HG03354 (cell line): ENCODE measurements around the gene ANKMY1.

ENCODE experiments used
- ATAC-seq: cut with Tn5 transposase; IDR thresholded peaks from one replicate; pipeline ENCODE4 v1.9.1; 2021; ENCODE audit warnings: mild to moderate bottlenecking; ENCODE audit not compliant: unreplicated experiment, poor library complexity, severe bottlenecking

ANKMY1 gene

DNA sequence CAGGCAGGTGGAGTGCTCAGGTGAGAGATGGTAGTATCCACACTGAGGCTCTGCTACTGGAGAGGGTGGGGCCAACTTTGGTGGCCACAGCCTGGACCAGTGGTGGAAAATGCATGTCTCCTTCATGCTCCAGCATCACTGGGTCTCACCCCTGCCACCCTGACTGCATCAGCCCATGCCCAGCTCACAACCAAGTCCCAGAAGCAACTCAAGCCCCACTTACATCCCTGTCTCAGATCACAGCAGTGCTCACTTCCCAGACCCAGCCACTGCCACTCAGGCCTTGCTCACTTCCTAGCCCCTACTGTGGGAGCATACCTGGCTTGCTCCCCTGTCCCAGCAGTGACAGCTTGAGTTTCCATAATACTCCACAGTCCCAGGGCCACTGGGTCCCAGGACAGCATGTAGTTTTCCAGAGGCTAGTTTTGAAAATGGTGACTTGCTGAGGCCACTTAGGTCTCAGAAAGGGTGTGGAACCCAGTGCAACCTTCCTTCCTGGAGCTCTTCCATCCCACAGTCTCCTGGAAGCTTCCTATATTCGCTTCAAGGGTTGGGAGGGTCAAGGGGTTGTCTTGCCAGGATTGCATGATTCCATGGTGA is 63.5 kb downstream of the ANKMY1 start:
- ATAC-seq = no peak

DNA sequence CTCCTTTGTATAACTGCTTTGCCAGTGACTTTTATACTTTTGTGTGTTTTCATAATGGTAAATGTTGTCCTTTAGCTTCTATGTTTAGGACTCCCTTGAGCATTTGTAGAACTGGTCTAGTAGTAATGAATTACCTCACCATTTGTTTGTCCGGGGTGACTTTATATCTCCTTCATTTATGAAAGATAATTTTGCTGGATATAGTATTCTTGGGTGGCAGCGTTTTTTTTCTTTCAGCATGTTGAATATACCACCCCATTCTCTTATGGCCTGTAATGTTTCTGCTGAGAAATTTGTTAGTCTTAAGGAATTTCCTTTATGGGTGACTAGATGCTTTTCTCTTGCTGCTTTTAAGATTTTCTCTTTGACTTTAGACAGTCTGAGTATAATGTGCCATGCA is 66.3 kb downstream of the ANKMY1 start:
- no peak for ATAC-seq

DNA sequence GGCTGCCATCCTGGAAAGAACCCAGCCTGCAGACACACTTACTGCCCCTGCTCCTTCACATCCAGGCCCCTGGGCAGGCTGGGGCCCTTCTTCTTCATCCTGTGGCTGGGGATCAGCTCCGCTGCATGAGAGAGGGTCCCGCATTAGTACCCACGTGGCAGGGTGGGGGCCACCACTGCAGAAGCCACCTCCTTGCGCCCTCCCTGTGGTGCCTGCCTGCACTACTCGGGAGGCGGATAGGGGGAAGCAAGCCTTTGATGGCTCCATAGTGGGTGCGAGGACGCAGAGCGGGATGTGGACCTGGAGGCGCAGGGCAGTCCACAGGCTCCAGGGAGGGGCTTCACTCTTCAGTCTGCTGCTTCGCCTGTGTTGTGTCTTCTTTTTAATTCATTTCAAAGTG is 75.6 kb downstream of the ANKMY1 start:
- no peak for ATAC-seq

DNA sequence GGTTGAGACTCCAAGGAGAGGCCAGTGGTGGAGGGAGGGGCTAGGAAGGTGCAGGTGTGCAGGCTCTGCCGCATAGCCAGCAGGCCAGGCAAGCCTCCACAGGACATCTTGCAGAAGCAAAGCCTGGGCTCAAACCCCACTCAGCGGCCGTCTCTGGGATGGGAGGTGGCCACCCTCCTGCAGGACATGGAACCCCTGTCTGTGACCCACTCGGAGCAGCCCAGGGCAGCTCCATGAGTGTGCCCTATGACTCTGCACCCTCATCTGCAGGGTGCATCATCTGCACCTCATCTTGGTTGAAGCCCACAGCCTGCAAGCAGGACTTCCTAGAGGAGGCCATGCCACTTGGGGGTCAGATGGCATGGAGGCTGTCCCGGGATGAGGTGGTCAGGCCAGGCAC is 76.1 kb downstream of the ANKMY1 start:
- ATAC-seq = no peak

DNA sequence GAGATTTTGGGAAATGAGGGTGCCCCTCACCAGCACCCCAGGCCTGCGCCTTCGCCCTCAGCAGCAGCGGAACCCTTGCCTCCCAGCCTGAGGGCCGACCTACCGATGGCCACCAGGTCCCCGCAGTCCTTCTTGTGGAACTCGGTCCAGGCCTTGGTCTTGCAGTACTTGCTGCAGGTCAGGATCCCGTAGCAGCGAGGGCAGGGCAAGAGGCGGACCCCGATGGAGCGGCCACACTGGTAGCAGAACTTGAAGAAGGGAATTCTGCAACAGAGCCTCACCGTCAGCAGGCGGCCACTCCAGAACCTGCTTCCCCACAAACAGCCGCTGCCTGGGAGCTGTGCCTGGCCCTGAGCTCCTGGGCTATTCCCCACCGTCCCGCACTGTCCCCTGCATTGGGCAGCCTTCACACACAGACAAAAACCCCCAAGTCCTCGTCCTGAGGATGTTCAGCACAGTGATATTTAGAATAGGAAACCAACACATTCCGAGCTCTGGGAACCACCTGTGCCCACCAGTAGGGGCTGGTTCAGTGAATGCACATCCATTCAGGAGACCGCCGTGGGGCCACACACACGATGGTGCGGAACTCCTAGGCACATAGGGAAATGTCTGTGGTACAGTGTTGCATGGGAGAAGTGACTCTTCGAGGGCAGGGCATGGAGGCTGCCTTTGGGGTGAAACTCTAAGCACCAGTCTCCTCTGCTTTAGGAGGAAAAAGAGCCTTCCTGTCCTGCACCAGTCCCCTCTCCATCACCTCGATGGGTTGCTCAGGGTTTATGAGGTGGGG is 76.8 kb downstream of the ANKMY1 start:
- no peak for ATAC-seq

DNA sequence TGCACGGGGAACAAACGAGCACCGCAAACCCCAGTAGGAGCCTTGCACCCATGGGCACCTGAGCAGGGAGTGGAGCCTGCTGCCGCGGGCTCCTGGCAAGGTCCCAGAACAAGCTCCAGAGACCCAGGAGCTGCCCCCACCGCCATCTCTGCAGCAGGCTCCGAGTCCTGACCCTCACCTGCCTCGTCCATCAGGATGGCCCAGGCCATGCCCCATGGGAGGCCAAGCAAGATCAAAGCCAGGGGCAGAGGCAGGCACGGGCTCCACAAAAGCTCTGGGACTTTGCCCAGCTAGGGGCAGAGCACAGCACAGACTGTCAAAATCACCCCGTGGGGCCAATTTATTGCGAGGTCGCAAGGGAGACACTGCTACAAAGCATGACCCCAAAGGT is 78.7 kb downstream of the ANKMY1 start:
- no peak for ATAC-seq

DNA sequence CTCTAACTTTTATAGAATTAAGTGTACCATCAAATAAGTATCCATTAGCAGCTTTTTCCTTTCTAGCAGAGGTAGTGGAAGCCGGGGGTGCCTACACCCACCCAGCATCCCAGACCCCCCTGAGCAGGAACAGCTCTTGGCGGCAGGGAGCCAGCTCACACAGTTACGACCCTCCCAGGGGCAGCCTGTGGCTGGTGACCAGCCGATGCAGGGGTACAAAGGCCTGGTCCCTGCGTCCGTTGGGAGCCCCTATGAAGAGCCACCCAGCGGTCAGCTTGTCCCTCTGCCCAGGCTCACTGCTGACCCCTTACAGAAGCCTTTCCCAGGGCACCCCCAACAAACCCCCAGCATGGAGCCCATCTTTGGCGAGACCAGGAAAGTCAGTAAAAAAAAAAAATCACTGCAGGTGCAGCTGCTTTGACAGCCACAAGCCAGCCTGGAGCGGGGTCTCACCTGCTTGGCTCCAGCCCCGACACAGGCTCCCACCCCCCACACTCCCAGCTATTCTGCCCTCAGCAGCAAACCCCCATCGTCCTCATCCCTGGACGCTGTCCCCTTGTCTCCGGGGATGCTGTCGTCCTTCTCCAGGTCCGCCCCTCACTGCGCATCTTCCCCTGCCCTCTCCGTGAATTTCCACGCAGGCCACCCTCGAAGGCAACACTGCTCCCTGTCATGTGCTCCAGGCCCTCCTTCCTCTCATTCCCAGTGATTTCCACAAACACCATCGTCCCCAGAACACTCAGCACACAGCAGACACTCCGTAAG is 79.3 kb downstream of the ANKMY1 start:
- ATAC-seq = no peak

DNA sequence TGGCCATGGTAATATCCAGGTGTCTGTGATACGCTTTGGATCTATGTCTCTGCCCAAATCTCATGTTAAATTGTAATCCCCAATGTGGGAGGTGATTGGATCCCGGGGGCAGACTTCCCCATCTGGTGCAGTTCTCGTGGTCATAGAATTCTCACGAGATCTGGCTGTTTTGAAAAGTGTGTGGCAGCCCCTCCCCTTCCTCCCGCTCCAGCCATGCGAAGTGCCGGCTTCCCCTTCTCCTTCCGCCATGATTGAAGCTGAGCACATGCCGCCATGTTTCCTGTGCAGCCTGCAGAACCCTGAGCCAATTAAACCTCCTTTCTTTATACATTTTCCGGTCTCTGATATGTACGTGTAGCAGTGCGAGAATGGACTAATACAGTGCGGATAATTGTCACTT is 79.9 kb downstream of the ANKMY1 start:
- no peak for ATAC-seq

DNA sequence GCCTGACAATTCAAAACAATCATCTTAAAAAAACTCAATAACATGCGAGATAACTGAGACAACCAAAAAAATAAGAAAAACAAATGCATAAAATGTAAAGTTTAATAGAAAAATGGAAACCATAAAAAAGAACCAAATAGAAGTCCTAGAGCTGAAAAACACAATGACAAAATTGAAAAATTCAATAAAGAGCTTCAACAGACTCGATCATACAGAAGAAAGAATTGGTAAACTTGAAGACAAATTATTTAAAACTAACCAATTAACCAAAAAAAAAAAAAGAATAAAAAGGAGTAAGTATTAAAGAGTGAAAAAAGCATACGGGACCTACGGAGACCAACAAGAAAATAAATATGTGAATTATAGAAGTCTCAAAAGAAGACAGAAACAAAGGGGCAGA is 84.6 kb downstream of the ANKMY1 start:
- ATAC-seq = no peak

DNA sequence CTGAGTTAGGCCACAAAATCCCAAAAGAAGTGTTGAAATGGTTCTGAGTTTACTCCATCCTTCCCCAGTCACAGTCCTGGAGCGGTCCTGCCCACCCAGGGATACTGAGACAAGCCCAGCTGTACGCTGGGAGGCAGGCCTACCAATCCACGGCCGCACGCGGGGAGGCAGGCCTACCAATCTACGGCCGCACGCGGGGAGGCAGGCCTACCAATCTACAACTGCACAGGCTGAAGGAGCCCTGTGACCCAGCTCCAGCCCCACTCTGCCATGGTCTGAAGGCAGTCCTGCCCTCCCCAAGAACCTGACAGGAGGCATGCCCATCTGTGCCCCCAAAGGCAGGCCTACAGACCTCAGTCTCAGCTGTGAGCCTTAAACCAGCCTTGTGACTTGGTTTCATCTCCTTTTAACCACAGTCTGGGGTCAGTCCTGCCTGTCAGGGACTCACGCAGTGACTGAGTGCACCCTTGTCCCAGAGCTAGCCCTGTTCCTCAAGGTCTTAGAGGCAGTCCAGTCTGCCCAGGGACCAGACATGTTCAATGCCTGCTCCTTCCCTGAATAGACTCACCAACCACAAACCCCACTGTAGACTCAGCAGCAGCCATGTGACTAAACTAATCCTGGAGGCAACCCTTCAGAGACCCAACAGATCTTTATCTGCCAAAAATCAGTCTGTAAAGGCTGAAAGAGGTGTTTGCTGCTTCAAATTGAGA is 85.6 kb downstream of the ANKMY1 start:
- no peak for ATAC-seq

DNA sequence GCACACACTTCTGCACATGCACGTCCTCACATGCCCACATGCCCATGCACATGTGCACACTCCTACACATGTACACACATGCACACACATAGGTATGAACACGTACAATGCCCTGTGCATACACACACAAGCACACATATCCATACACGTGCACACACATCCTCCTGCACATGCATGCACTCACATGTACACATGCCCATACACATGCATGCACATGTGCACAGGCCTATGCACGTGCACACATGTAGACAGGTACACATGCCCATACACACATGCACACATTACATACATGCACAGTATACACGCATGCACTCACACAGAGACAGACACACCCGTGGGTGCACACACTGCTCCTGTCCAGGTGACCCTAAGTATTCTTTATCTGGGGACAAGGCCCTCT is 88.0 kb downstream of the ANKMY1 start:
- ATAC-seq = no peak

DNA sequence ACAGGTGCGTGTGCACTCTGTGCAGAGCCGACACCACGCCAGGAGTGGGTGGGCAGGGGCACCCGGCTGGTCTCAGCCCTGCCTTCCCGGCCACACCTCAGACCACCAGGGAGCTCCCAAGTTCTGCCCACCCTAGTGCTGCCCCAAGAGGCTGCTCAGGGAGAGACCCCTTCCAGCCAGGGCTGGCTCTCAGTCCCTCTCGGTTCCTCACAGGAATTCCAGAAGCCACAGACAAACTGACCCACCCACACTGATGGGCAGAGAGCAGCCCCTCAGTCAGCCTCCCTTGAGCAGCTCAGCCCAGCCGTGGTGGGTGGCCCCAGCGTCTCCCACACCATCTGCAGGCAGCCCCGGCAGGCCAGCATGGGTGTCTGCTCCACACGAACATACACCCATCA is 88.5 kb downstream of the ANKMY1 start:
- no peak for ATAC-seq

DNA sequence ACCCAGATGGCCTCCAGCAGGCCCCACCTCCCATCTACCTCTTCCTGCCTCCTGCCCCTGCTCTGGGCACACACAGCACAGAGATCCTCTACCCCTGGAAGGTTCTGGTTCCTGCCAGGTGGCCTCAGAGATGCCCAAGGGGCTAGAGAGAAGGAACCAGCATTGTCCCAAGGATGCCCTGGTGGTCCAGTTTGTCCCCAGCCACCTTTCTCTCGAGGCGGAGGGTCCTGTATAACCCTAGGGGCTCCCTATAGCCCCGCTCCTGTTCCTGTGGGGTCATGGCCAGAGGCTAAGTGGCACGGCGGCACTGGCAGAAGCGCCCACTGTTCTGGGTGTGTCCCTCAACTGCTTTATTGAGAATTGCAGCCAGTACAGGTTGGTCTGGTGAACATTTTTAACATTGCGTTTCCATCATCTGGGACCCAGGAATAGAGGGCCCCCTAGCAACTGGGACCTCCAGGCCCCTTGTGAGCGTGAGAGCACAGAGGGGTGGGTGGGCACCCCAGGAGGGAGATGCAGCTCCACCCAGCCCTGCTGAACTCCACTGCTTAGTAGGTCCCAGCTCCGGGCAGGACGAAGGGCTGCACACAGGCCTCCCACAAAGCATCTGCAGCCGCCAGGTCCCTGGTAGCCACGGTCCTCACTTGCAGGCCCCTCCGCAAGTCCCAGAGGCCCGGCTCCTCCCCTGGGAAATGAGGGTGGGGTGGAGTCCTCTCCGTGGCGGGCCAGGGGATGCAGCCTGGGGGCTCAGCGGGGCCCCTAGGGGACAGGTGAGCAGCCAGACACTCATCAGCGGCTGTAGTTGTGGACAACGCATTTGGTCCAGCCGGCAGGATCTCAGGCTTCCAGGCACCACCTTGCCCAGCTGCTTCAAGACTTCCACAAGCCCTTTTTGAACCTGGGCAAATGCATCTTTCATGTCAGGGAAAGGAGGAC is 89.2 kb downstream of the ANKMY1 start:
- ATAC-seq = no peak

DNA sequence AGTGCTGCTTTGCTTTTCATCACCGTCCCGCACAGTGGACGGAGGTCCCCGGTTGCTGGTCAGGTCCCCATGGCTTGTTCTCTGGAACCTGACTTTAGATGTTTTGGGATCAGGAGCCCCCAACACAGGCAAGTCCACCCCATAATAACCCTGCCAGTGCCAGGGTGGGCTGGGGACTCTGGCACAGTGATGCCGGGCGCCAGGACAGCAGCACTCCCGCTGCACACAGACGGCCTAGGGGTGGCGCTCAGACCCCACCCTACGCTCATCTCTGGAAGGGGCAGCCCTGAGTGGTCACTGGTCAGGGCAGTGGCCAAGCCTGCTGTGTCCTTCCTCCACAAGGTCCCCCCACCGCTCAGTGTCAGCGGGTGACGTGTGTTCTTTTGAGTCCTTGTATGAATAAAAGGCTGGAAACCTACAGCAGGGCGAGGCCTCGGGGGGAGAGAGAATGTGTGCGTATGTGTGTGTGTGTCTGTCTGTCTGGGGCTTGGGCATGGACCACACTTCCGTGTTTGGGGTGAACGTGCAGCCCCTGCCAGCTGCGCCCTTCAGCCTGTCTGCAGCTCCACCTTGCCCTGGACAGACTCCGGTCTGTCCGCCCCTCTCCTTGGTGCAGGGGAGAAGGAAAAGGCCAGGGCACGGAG is 90.0 kb downstream of the ANKMY1 start:
- no peak for ATAC-seq

DNA sequence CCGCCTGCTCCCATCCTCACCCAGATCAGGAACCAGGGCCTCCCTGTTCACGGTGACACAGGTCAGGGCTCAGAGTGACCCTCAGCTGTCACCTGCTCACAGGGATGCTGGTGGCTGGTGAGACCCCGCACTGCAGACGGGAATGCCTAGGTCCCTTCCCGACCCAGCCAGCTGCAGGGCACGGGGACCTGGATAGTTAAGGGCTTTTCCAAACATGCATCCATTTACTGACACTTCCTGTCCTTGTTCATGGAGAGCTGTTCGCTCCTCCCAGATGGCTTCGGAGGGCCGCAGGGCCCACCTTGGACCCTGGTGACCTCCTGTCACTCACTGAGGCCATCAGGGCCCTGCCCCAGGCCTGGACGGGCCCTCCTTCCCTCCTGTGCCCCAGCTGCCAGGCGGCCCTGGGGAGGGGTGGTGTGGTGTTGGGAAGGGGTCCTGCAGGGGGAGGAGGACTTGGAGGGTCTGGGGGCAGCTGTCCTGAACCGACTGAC is 90.6 kb downstream of the ANKMY1 start:
- no peak for ATAC-seq

DNA sequence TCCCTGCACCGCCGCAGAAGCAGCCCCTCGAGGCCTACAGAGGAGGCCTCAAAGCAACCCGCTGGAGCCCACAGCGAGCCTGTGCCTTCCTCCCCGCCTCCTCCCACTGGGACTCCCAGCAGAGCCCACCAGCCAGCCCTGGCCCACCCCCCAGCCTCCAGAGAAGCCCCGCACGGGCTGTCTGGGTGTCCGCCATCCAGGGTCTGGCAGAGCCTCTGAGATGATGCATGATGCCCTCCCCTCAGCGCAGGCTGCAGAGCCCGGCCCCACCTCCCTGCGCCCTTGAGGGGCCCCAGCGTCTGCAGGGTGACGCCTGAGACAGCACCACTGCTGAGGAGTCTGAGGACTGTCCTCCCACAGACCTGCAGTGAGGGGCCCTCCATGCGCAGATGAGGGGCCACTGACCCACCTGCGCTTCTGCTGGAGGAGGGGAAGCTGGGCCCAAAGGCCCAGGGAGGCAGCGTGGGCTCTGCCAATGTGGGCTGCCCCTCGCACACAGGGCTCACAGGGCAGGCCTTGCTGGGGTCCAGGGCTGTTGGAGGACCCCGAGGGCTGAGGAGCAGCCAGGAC is 91.1 kb downstream of the ANKMY1 start:
- no peak for ATAC-seq

DNA sequence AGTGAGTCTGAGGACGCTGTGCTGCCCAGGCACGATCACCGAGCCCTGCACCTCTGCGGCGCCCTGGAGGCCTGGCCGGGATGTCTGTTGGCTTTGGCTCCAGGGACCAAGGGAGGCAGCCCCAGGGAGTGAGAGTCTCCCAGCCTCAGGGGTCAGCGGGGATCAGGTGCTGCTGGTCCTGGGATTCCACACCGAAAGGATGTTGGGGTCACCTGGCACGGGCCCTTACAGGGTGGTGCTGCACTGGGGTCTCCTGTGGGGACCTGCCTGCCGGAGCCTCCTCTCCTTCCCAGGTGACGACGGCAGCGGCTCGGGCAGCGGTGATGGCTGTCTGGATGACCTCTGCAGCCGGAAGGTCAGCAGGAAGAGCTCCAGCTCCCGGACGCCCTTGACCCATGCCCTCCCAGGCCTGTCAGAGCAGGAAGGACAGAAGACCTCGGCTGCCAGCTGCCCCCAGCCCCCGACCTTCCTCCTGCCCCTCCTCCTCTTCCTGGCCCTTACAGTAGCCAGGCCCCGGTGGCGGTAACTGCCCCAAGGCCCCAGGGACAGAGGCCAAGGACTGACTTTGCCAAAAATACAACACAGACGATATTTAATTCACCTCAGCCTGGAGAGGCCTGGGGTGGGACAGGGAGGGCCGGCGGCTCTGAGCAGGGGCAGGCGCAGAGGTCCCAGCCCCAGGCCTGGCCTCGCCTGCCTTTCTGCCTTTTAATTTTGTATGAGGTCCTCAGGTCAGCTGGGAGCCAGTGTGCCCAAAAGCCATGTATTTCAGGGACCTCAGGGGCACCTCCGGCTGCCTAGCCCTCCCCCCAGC is 91.8 kb downstream of the ANKMY1 start:
- no peak for ATAC-seq
